Hepatocyte (in vitro differentiated cells): Measurements from ENCODE around the gene PRKG1. TPM values are rescaled to one million over a fixed set of nuclear protein-coding genes. Genes with fewer than 3 reads are reported as not detected.

Source experiments
- DNase-seq: peaks from one replicate; pipeline ENCODE4 v3.0.0-alpha.2; 2016; ENCODE audit warnings: low spot score
- H2AFZ ChIP-seq: fragments of 200-600 bp; sonication (generic); 2 replicates; pipeline ENCODE4 v1.6.0; 2016; ENCODE audit warnings: antibody characterized with exemption, mild to moderate bottlenecking
- H3K27ac ChIP-seq: fragments of 200-600 bp; sonication (generic); 2 replicates; pipeline ENCODE4 v1.5.1; 2016; ENCODE audit warnings: mild to moderate bottlenecking
- H3K27me3 ChIP-seq: fragments of 200-600 bp; sonication (generic); 2 replicates; pipeline ENCODE4 v1.6.1; 2016
- H3K36me3 ChIP-seq: fragments of 200-600 bp; sonication (generic); replicated peaks from 2 replicates; pipeline ENCODE4 v1.5.1; 2016; ENCODE audit warnings: low read depth; ENCODE audit not compliant: insufficient read depth
- H3K4me1 ChIP-seq: fragments of 200-600 bp; sonication (generic); 2 replicates; pipeline ENCODE4 v1.5.1; 2016; ENCODE audit warnings: mild to moderate bottlenecking, moderate library complexity; ENCODE audit not compliant: insufficient read depth
- H3K4me2 ChIP-seq: fragments of 200-600 bp; sonication (generic); 2 replicates; pipeline ENCODE4 v1.6.0; 2016
- H3K4me3 ChIP-seq: fragments of 200-600 bp; sonication (generic); 2 replicates; pipeline ENCODE4 v1.5.1; 2016; ENCODE audit warnings: mild to moderate bottlenecking
- H3K79me2 ChIP-seq: fragments of 200-600 bp; sonication (generic); 2 replicates; pipeline ENCODE4 v1.6.0; 2017; ENCODE audit warnings: mild to moderate bottlenecking
- H3K9me2 ChIP-seq: fragments of 200-600 bp; sonication (generic); replicated peaks from 2 replicates; pipeline ENCODE4 v1.6.0; 2017; ENCODE audit warnings: mild to moderate bottlenecking; ENCODE audit not compliant: insufficient read depth
- H3K9me3 ChIP-seq: fragments of 200-600 bp; sonication (generic); 2 replicates; pipeline ENCODE4 v1.5.1; 2016; ENCODE audit warnings: low read depth, mild to moderate bottlenecking
- H4K20me1 ChIP-seq: fragments of 200-600 bp; sonication (generic); 2 replicates; pipeline ENCODE4 v1.6.0; 2016; ENCODE audit warnings: mild to moderate bottlenecking; ENCODE audit not compliant: insufficient read depth, poor library complexity, severe bottlenecking
- CTCF ChIP-seq: fragments of 200-600 bp; sonication (generic); IDR thresholded peaks from 2 replicates; pipeline ENCODE4 v1.5.1; 2016; ENCODE audit warnings: antibody characterized with exemption, mild to moderate bottlenecking; ENCODE audit not compliant: poor library complexity
- EZH2 ChIP-seq: fragments of 200-600 bp; sonication (generic); IDR thresholded peaks from 2 replicates; pipeline ENCODE4 v1.6.1; 2016; ENCODE audit warnings: antibody characterized with exemption, mild to moderate bottlenecking, borderline replicate concordance
- EZH2phosphoT487 ChIP-seq: fragments of 200-600 bp; sonication (generic); IDR thresholded peaks from one replicate; pipeline ENCODE4 v1.6.1; 2018; ENCODE audit warnings: antibody characterized with exemption, mild to moderate bottlenecking, low read depth, moderate library complexity; ENCODE audit not compliant: unreplicated experiment, severe bottlenecking
- WGBS: methylation state at CpG from one replicate; pipeline ENCODE4 v1.1.6; 2016; ENCODE audit warnings: low lambda C conversion rate; ENCODE audit errors: missing lambda C conversion rate; 5-methylcytosine and 5-hydroxymethylcytosine counted together
- polyA plus RNA-seq: library from polyadenylated mRNA; unstranded; fragments of >200 nt; fragmentation: Nextera tagmentation; extraction: Ambion mirVana; gene quantifications from 2 replicates; pipeline ENCODE4 v1.2.1, GENCODE V29; 2016
- total RNA-seq: library from RNA; depleted of rRNA; stranded (reverse); fragments of >200 nt; gene quantifications from 2 replicates; pipeline ENCODE4 v1.2.3, GENCODE V29; 2014

The PRKG1 gene
- total and polyA plus RNA-seq, 2 experiments from 2014 or later = 4.0 to 8.1 TPM

- Histone ChIP-seq H3K4me1 (no peaks in the 10 kb centered on the region), H3K4me3 (no peak overlapping the region), H3K79me2 (no peaks in the 10 kb centered on the region), H3K27ac (no peak overlapping the region), H3K27me3 (no peaks in the 10 kb centered on the region), H2AFZ (no peak overlapping the region), H3K4me2 (no peak overlapping the region), H3K36me3 (no peaks in the 10 kb centered on the region), H4K20me1 (no peaks in the 10 kb centered on the region), H3K9me3 (no peaks in the 10 kb centered on the region), H3K9me2 (no peaks in the 10 kb centered on the region)
- DNase-seq = no peak
- TF ChIP-seq EZH2 = no peak
- no peak for TF ChIP-seq CTCF
- no peak for TF ChIP-seq EZH2phosphoT487
- 88% methylated on average over 1 of the region's 1 CpG for WGBS
Measured at GRCh38 chr10:51124852-51125251, 50.6 kb downstream of the PRKG1 start.

GRCh38 chr10:51125518-51125917, 51.2 kb downstream of the PRKG1 start:
- Histone ChIP-seq H3K36me3 (no peaks in the 10 kb centered on the region), H3K9me3 (no peaks in the 10 kb centered on the region), H3K27ac (no peak overlapping the region), H3K9me2 (no peaks in the 10 kb centered on the region), H3K4me3 (no peak overlapping the region), H4K20me1 (no peaks in the 10 kb centered on the region), H3K27me3 (no peaks in the 10 kb centered on the region), H2AFZ (no peak overlapping the region), H3K4me2 (no peak overlapping the region), H3K79me2 (no peaks in the 10 kb centered on the region), H3K4me1 (no peaks in the 10 kb centered on the region)
- no peak for DNase-seq
- WGBS = 97% methylated on average over 2 of the region's 2 CpGs
- TF ChIP-seq EZH2 = no peak
- TF ChIP-seq CTCF = no peak
- TF ChIP-seq EZH2phosphoT487 = no peak

- no peak overlapping the region for H3K4me3 ChIP-seq
- H3K4me1 ChIP-seq = no peaks in the 10 kb centered on the region
- 67% methylated on average over 2 of the region's 2 CpGs for WGBS
- H3K79me2 ChIP-seq = no peaks in the 10 kb centered on the region
- no peaks in the 10 kb centered on the region for H3K27me3 ChIP-seq
- DNase-seq = no peak
- H3K9me3 ChIP-seq = no peaks in the 10 kb centered on the region
- H2AFZ ChIP-seq = no peak overlapping the region
- H3K27ac ChIP-seq = no peak overlapping the region
- no peak overlapping the region for H3K4me2 ChIP-seq
- TF ChIP-seq CTCF (no peak), EZH2 (no peak), EZH2phosphoT487 (no peak)
- no peaks in the 10 kb centered on the region for H3K36me3 ChIP-seq
- no peaks in the 10 kb centered on the region for H3K9me2 ChIP-seq
- no peaks in the 10 kb centered on the region for H4K20me1 ChIP-seq
Measured at GRCh38 chr10:51129946-51130544, 55.8 kb downstream of the PRKG1 start.
